ENCODE data around the gene CD55. TPM values are rescaled to one million over a fixed set of nuclear protein-coding genes. Genes with fewer than 3 reads are reported as not detected.

CD55 gene
- polyA plus RNA-seq, 1 of the 3 experiments (the other 2 are of a cell fraction) = 10.4 TPM

- Histone ChIP-seq H3K36me3 (replicated peaks in 1 of 2; ENCODE audit: control insufficient read depth in 1 of 2, insufficient read depth in 2 of 2, low read length in 1 of 2) (no peaks in the 10 kb centered on the region), H2AFZ (ENCODE audit: low read depth) (no peak overlapping the region), H3K4me2 (no peak overlapping the region), H3K4me1 (ENCODE audit: control insufficient read depth in 1 of 2, insufficient read depth in 2 of 2, low read depth in 1 of 2, low read length in 1 of 2) (no peaks in the 10 kb centered on the region), H3K9me2 (no peaks in the 10 kb centered on the region), H3K4me3 (ENCODE audit: low read depth in 2 of 2, low read length in 1 of 2) (no peak overlapping the region), H3F3A (replicated peaks; ENCODE audit: insufficient read depth) (no peaks in the 10 kb centered on the region), H3K9ac (no peak overlapping the region), H4K20me1 (ENCODE audit: insufficient read depth) (no peaks in the 10 kb centered on the region), H3K9me3 (no peaks in the 10 kb centered on the region), H3K27me3 (ENCODE audit: insufficient read depth) (no peaks in the 10 kb centered on the region; the same call in 1 of the 2 replicates), H3K27ac (ENCODE audit: low read depth in 2 of 2, low read length in 1 of 2) (no peak overlapping the region), H3K79me2 (ENCODE audit: insufficient read depth) (no peaks in the 10 kb centered on the region)
- ChIA-PET POLR2A (no interaction called here), CTCF (no interaction called here)
- no peak for TF ChIP-seq USF1 (IDR thresholded peaks at IDR 0.05; ENCODE audit: borderline replicate concordance, low read depth)
- TF ChIP-seq FOSL2 (IDR thresholded peaks at IDR 0.05; ENCODE audit: borderline replicate concordance, low read depth) = no peak
- no peak for TF ChIP-seq EP300 (IDR thresholded peaks at IDR 0.05; ENCODE audit: borderline replicate concordance in 1 of 2, low read depth in 1 of 2, low read length in 1 of 2)
- WGBS (ENCODE audit: low lambda C conversion rate) = 13% methylated on average over 2 of the region's 2 CpGs
- no peak for DNase-seq
Observed at GRCh38 chr1:207366022-207366421, 44.5 kb downstream of the CD55 start.

GRCh38 chr1:207388721-207389120 lies 67.2 kb downstream of the CD55 start:
- Histone ChIP-seq H3K27me3 (ENCODE audit: insufficient read depth) (0 out of 2 replicates have a peak, but pooled peaks cover 10% of the 10 kb centered on the region), H3K79me2 (ENCODE audit: insufficient read depth) (no peaks in the 10 kb centered on the region), H3K9ac (no peak overlapping the region), H2AFZ (ENCODE audit: low read depth) (no peak overlapping the region), H4K20me1 (ENCODE audit: insufficient read depth) (no peaks in the 10 kb centered on the region), H3K4me3 (ENCODE audit: low read depth in 2 of 2, low read length in 1 of 2) (no peak overlapping the region), H3K4me2 (no peak overlapping the region), H3K4me1 (ENCODE audit: control insufficient read depth in 1 of 2, insufficient read depth in 2 of 2, low read depth in 1 of 2, low read length in 1 of 2) (no peaks in the 10 kb centered on the region; a peak in 1 of 4 replicates), H3K36me3 (replicated peaks in 1 of 2; ENCODE audit: control insufficient read depth in 1 of 2, insufficient read depth in 2 of 2, low read length in 1 of 2) (no peaks in the 10 kb centered on the region), H3K27ac (ENCODE audit: low read depth in 2 of 2, low read length in 1 of 2) (no peak overlapping the region), H3K9me2 (no peaks in the 10 kb centered on the region), H3F3A (replicated peaks; ENCODE audit: insufficient read depth) (peaks cover 4% of the 10 kb centered on the region), H3K9me3 (no peaks in the 10 kb centered on the region)
- DNase-seq = no peak
- POLR2A ChIA-PET = no interaction called here
- CTCF ChIA-PET = no interaction called here
- no peak for TF ChIP-seq IRF3 (IDR thresholded peaks at IDR 0.05; ENCODE audit: low read depth, low read length)
- TF ChIP-seq NRF1 (IDR thresholded peaks at IDR 0.05; ENCODE audit: low read depth, low read length) = no peak
- TF ChIP-seq RAD21 (IDR thresholded peaks at IDR 0.05; ENCODE audit: low read length) = no peak
- TF ChIP-seq FOXM1 (IDR thresholded peaks at IDR 0.05; ENCODE audit: low read depth) = no peak
- no peak for TF ChIP-seq CHD2 (IDR thresholded peaks at IDR 0.05; ENCODE audit: low read length, partially characterized antibody)
- TF ChIP-seq NFIC (IDR thresholded peaks at IDR 0.05; ENCODE audit: borderline replicate concordance) = no peak
- TF ChIP-seq EP300 (IDR thresholded peaks at IDR 0.05; ENCODE audit: borderline replicate concordance in 1 of 2, low read depth in 1 of 2, low read length in 1 of 2) = no peak
- TF ChIP-seq EZH2phosphoT487 (IDR thresholded peaks at IDR 0.05; ENCODE audit: borderline replicate concordance, low read depth) = no peak
- TF ChIP-seq TAF1 (IDR thresholded peaks at IDR 0.05; ENCODE audit: borderline replicate concordance, low read depth, low read length) = no peak
- no peak for TF ChIP-seq USF2 (IDR thresholded peaks at IDR 0.05; ENCODE audit: borderline replicate concordance, low read depth, low read length)
- no peak for TF ChIP-seq FOSL2 (IDR thresholded peaks at IDR 0.05; ENCODE audit: borderline replicate concordance, low read depth)
- no peak for TF ChIP-seq MEF2A (IDR thresholded peaks at IDR 0.05; ENCODE audit: borderline replicate concordance, low read depth)
- no peak for TF ChIP-seq REST (IDR thresholded peaks at IDR 0.05; ENCODE audit: low read depth, low read length)
- no peak for TF ChIP-seq GABPA (IDR thresholded peaks at IDR 0.05; ENCODE audit: low read depth)
- TF ChIP-seq RCOR1 (IDR thresholded peaks at IDR 0.05; ENCODE audit: low read length) = no peak
- no peak for TF ChIP-seq TCF12 (IDR thresholded peaks at IDR 0.05)
- TF ChIP-seq PBX3 (IDR thresholded peaks at IDR 0.05) = no peak
- no peak for TF ChIP-seq FOXJ3 (CRISPR knock-in tag; IDR thresholded peaks at IDR 0.05)
- TF ChIP-seq USF1 (IDR thresholded peaks at IDR 0.05; ENCODE audit: borderline replicate concordance, low read depth) = no peak
